Stomach (tissue), 9 donors: Measurements from ENCODE around the gene PRKG1. TPM values are rescaled to one million over a fixed set of nuclear protein-coding genes. Genes with fewer than 3 reads are reported as not detected.

ENCODE experiments used
- DNase-seq, 2 donors: peaks; one replicate each; pipeline versions ENCODE4 v3.0.0 to v3.0.0-alpha.2; 2013 to 2019
- H3K27ac ChIP-seq, 5 donors: fragments of 200-600 bp in 4 of 5; sonication (generic) in 4 of 5; one replicate each; pipeline ENCODE4 v1.5.1; 2013 to 2019; ENCODE audit warnings: mild to moderate bottlenecking in 1 of 5, moderate library complexity in 1 of 5
- H3K27me3 ChIP-seq, 3 donors: fragments of 200-600 bp; sonication (generic); one replicate each; pipeline ENCODE4 v1.5.1; 2017 to 2019; ENCODE audit warnings: mixed run types in 1 of 3
- H3K36me3 ChIP-seq, 4 donors: fragments of 200-600 bp; sonication (generic); 1 replicate in 3 of 4; 2 replicates in 1 of 4; pipeline ENCODE4 v1.5.1; 2016 to 2019
- H3K4me1 ChIP-seq, 4 donors: fragments of 200-600 bp; sonication (generic); one replicate each; pipeline ENCODE4 v1.5.1; 2016 to 2019
- H3K4me3 ChIP-seq, 4 donors: fragments of 200-600 bp; sonication (generic) in 3 of 4; one replicate each; pipeline ENCODE4 v1.5.1; 2016 to 2019; ENCODE audit warnings: mild to moderate bottlenecking in 1 of 4
- H3K9me3 ChIP-seq, 4 donors: fragments of 200-600 bp; sonication (generic); one replicate each; pipeline ENCODE4 v1.5.1; 2016 to 2019
- CTCF ChIP-seq, 7 experiments: fragments of 450-650 bp in 4 of 7; fragments of 200-600 bp in 3 of 7; sonication (generic) in 3 of 7; IDR thresholded peaks; one replicate each; pipeline ENCODE4 v1.5.1; 2016 to 2019; ENCODE audit warnings: antibody characterized with exemption in 7 of 7, control low read depth in 2 of 7, mild to moderate bottlenecking in 1 of 7
- EP300 ChIP-seq: sonication (generic); formaldehyde crosslinking; IDR thresholded peaks from one replicate; pipeline ENCODE4 v1.6.1; 2017; ENCODE audit warnings: antibody characterized with exemption
- POLR2A ChIP-seq, 4 donors: fragments of 450-650 bp; IDR thresholded peaks; one replicate each; pipeline ENCODE4 v1.6.1; 2016; ENCODE audit warnings: antibody characterized with exemption in 4 of 4, control low read depth in 2 of 4, mild to moderate bottlenecking in 1 of 4, moderate library complexity in 1 of 4
- POLR2AphosphoS5 ChIP-seq, 3 donors: sonication (generic); formaldehyde crosslinking; IDR thresholded peaks; one replicate each; pipeline ENCODE4 v1.6.1; 2016; ENCODE audit warnings: antibody characterized with exemption in 3 of 3
- WGBS, 5 donors: extraction: QIAGEN DNeasy Blood & Tissue Kit in 3 of 5; methylation state at CpG; one replicate each; pipeline versions ENCODE4 v1.1.5 to v1.1.7; 2013 to 2018; 5-methylcytosine and 5-hydroxymethylcytosine counted together
- intact Hi-C: fragments of 100-400 bp; cut with DNase I; formaldehyde crosslinking; loops from one replicate; pipeline ENCODE4 v1.15.1; 2023; ENCODE audit warnings: low total_unique reads
- polyA plus RNA-seq, 3 donors: library from polyadenylated mRNA; stranded (reverse); fragments of 200-250 nt; gene quantifications; one replicate each; pipeline ENCODE4 v1.2.3, GENCODE V29; 2013
- total RNA-seq, 5 donors: library from RNA; depleted of rRNA; stranded (reverse); fragments of >200 nt; gene quantifications; one replicate each; pipeline versions ENCODE4 v1.1.0 to v1.2.3, GENCODE V29; 2014 to 2016
- donor health status: healthy with polysubstance abuse.
- donor health status: Bipolar disorder and iron deficiency.
- donor health status: healthy.

The PRKG1 gene
- total and polyA plus RNA-seq, 8 donors, result 1.5 to 89.2 (median 14.3) TPM

- DNase-seq, result no peak
- H3K9me3 ChIP-seq, result peaks cover 0 to 4% (median 0%) of the 10 kb centered on the region in 4 donors
- H3K4me1 ChIP-seq, result no peaks in the 10 kb centered on the region
- H3K27me3 ChIP-seq, result no peaks in the 10 kb centered on the region
- TF ChIP-seq POLR2A (IDR thresholded peaks at IDR 0.05) (no peak), CTCF (IDR thresholded peaks at IDR 0.05) (no peak), EP300 (no peak), POLR2AphosphoS5 (IDR thresholded peaks at IDR 0.05) (no peak)
- peaks cover 0 to 5% (median 0%) of the 10 kb centered on the region in 4 donors for H3K36me3 ChIP-seq
- intact Hi-C loops, result no loop called here
- no peak overlapping the region for H3K4me3 ChIP-seq
- 40 to 74% (median 65%) methylated on average over 3 of the region's 3 CpGs for WGBS, 5 donors
- H3K27ac ChIP-seq, result no peak overlapping the region
Observed at GRCh38 chr10:52279546-52279945, 1205.3 kb downstream of the PRKG1 start.

- Histone ChIP-seq H3K9me3 (peaks cover 0 to 4% (median 0%) of the 10 kb centered on the region in 4 donors), H3K4me1 (no peaks in the 10 kb centered on the region), H3K27me3 (no peaks in the 10 kb centered on the region), H3K27ac (no peak overlapping the region), H3K4me3 (no peak overlapping the region), H3K36me3 (peaks cover 0 to 5% (median 0%) of the 10 kb centered on the region in 4 donors)
- intact Hi-C loops, result no loop called here
- DNase-seq, result no peak
- WGBS, 5 donors, result 76 to 92% (median 88%) methylated on average over 1 of the region's 1 CpG
- TF ChIP-seq POLR2A (IDR thresholded peaks at IDR 0.05), result no peak
- TF ChIP-seq EP300, result no peak
- no peak for TF ChIP-seq POLR2AphosphoS5 (IDR thresholded peaks at IDR 0.05)
- TF ChIP-seq CTCF (IDR thresholded peaks at IDR 0.05), result no peak
Observed at GRCh38 chr10:52280051-52280450, 1205.8 kb downstream of the PRKG1 start.

GRCh38 chr10:52283174-52283573, 1208.9 kb downstream of the PRKG1 start:
- peaks cover 0 to 5% (median 0%) of the 10 kb centered on the region in 4 donors for H3K36me3 ChIP-seq

GRCh38 chr10:52284416-52285013, 1210.2 kb downstream of the PRKG1 start:
- Histone ChIP-seq H3K9me3 (no peaks in the 10 kb centered on the region), H3K4me3 (no peak overlapping the region), H3K4me1 (no peaks in the 10 kb centered on the region), H3K27ac (no peak overlapping the region), H3K27me3 (no peaks in the 10 kb centered on the region), H3K36me3 (peaks cover 0 to 5% (median 0%) of the 10 kb centered on the region in 4 donors)
- TF ChIP-seq CTCF (IDR thresholded peaks at IDR 0.05) (no peak), EP300 (no peak), POLR2A (IDR thresholded peaks at IDR 0.05) (no peak), POLR2AphosphoS5 (IDR thresholded peaks at IDR 0.05) (no peak)
- 83 to 94% (median 88%) methylated on average over 2 of the region's 2 CpGs for WGBS, 5 donors
- intact Hi-C loops, result no loop called here
- DNase-seq, result no peak

More at GRCh38 chr10:52283174-52283573, 1208.9 kb downstream of the PRKG1 start:
- TF ChIP-seq POLR2A (IDR thresholded peaks at IDR 0.05) (no peak), CTCF (IDR thresholded peaks at IDR 0.05) (no peak), EP300 (no peak), POLR2AphosphoS5 (IDR thresholded peaks at IDR 0.05) (no peak)
- intact Hi-C loops, result no loop called here
- no peaks in the 10 kb centered on the region for H3K4me1 ChIP-seq
- H3K27me3 ChIP-seq, result no peaks in the 10 kb centered on the region
- no peak for DNase-seq
- 74 to 92% (median 86%) methylated on average over 2 of the region's 2 CpGs for WGBS, 5 donors
- H3K4me3 ChIP-seq, result no peak overlapping the region
- no peak overlapping the region for H3K27ac ChIP-seq
- H3K9me3 ChIP-seq, result peaks cover 0 to 3% (median 0%) of the 10 kb centered on the region in 4 donors
